LoVo (cell line): ENCODE measurements around the gene ATP11C.
"Not testable (repeated sequence)": the region's sequence is repeated elsewhere in the genome, so short reads cannot be mapped to it uniquely, and the experiment has no call there.

Experiments used
- DNase-seq: peaks from one replicate; pipeline ENCODE4 v3.0.0-alpha.2; 2016; ENCODE audit warnings: low spot score

ATP11C gene

GRCh38 chrX:139720136-139720535 is 212.7 kb downstream of the ATP11C start:
- peak; percentile 0 for DNase-seq

DNA sequence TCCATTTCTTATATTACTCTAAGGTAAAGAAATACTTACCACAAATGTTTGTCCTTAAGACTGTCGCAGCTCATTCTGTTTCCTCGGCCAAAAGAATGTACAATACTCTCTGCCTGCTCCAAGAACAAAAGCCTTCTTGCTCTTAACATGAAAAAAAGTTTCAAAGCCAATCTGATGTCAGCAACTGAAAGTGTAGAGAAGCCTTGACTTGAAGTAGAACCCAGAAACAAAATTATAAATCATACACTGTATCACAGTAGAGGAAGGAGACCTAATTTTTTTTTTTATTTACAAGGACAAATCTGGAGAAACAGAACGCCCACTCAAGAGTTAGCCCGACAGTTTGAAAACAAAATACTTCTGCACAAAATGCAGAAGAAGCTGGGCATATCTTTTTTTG is 224.8 kb downstream of the ATP11C start, which contains the start of gene MCF2:
TSS of gene MCF2 (minus strand) at position 101 of the 400 bp plus-strand sequence. CDS start 56,423 bp downstream, outside the sequence.
- no peak for DNase-seq

DNA sequence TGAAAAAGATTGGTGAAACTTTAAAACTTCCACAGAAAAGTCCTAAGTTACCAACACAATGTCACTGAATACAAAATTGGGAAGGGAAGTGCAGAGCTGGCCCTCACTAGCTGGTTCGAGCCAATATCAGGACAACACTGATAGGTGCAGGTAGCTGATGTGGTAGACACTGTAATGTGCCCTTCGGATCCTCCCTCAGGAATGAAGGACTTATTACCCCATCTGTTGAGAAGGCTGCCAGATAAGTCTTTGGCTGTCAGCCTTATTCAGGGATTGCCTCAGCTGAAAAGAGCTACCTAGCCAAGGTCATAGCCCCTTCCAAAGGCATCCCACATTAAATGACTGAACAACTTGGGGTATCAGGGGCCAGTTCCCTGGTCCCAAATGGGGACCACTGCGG is 230.2 kb downstream of the ATP11C start:
- no peak for DNase-seq

DNA sequence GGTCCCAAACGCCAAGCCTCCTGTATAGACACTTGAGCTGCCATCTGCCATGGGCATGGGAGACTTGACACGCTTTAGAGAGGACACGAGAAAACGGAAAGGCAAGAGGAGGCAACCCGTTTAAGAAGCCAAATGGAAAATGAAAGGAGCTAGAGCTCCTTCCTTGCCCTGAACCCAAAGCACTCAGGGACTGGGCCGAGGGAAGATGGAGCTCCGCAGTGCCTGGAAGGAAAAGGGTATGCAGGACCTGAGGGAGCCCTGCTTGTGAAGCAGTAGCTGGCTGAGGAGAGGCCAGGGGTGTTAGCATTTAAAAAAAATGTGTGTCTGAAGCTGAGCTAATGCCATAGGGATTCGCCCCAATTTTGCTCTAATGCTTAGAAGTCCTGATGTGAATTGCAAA is 239.9 kb downstream of the ATP11C start:
- no peak for DNase-seq

- no peak for DNase-seq
Observed at GRCh38 chrX:139692506-139692849, 240.4 kb downstream of the ATP11C start.

DNA sequence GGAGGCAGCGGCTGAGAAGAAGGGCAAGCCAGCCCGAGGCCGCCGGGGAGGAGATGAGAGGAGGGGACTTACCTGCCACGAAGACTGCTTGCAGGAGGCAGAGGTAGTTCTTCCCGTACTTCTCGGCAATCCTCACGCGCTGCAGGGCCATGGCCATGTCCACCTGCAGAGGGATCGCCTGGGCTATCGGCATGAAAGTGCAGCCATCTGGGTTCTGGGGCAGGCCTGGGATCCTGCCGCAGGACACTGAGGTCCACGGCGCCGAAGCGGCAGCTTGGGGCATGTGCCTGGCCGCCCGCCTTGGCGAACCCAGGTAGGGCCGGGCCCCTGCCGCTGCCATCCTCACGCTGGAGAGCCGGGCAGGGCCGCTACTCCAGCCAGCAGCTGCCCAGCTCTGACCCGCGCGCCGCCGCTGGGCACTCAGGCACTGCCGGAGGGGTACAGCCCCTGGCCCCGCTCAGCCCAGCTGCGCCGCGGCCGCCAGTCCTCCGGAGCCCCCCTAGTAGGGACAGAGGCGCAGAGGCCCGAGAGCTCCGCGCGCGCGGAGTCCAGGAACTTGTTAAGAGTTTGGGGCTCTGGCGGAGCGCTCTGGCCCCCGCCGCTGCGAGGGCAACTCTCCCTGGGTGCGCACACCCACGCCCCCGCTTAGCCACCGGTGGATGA is 240.9 kb downstream of the ATP11C start:
- DNase-seq: no peak

- DNase-seq: no peak
Observed at GRCh38 chrX:139691493-139691842, 241.4 kb downstream of the ATP11C start.

DNA sequence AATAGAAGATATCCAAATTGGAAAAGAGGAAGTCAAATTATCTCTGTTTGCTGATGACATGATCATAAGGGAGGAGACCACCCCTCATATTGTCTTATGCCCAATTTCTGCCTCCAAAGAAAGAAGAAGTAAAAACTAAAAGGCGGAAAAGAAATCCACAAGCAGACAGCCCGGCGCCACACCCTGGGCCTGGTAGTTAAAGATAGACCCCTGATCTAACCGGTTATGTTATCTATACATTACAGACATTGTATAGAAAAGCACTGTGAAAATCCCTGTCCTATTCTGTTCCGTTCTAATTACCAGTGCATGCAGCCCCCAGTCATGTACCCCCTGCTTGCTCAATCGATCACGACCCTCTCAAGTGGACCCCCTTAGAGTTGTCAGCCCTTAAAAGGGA is 247.7 kb downstream of the ATP11C start:
- DNase-seq: not testable (repeated sequence)

DNA sequence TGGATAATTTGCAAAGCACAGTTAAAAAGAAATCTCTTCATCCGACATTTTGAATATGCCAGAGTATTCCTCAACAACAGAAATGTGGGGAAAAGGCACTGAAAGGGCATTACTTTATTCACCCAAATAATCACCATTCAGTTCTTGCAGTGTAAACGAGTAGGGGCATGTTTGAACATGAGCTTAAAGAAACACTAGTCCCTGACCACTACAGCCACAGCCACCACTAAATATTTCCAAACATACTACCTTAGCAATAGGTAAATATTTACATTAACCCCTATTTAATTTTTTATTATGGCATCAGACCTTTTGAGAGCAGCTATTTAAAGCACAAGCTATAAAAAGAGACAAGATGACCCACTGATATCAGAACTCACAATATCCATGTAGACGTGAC is 252.5 kb downstream of the ATP11C start:
- DNase-seq: no peak
